Erythroblast (primary cell): ENCODE results near the gene TACR2.

Source experiments
- DNase-seq, 2 experiments: peaks; one replicate each; lab custom pipeline; 2025; lab: John Stamatoyannopoulos, UW
- GATA1 ChIP-seq: IDR thresholded peaks from 2 replicates; pipeline ENCODE4 v1.6.1; 2011; ENCODE audit warnings: low read depth, mild to moderate bottlenecking, control low read depth, low read length, moderate library complexity
- POLR2A ChIP-seq: IDR thresholded peaks from 2 replicates; pipeline ENCODE4 v1.6.1; 2011; ENCODE audit warnings: mild to moderate bottlenecking, low read length

Gene TACR2

GRCh38 chr10:69416695-69417094 is at the start of gene TACR2:
Gene TACR2, minus strand, starts transcription at chr10:69416918. Its CDS starts 595 bp downstream, at chr10:69416323.
- DNase-seq = no peak
- TF ChIP-seq POLR2A = no peak
- TF ChIP-seq GATA1 = no peak

- no peak for DNase-seq
- TF ChIP-seq POLR2A (no peak), GATA1 (no peak)
These were observed 49.4 kb upstream of the TACR2 start for GRCh38 chr10:69466158-69466490.

GRCh38 chr10:69465457-69466157 is 48.9 kb upstream of the TACR2 start:
- DNase-seq = no peak
- TF ChIP-seq GATA1 (no peak), POLR2A (no peak)

- DNase-seq = no peak
- TF ChIP-seq GATA1 (no peak), POLR2A (no peak)
These were observed 48.2 kb upstream of the TACR2 start for GRCh38 chr10:69464801-69465401.

- TF ChIP-seq POLR2A = no peak
- TF ChIP-seq GATA1 = no peak
- DNase-seq = no peak
These were observed 47.7 kb upstream of the TACR2 start for GRCh38 chr10:69464401-69464800.

GRCh38 chr10:69463886-69464285 is 47.2 kb upstream of the TACR2 start:
- DNase-seq = no peak
- TF ChIP-seq POLR2A (no peak), GATA1 (no peak)

- no peak for DNase-seq
- TF ChIP-seq POLR2A = no peak
- TF ChIP-seq GATA1 = no peak
These were observed 44.7 kb upstream of the TACR2 start for GRCh38 chr10:69461243-69462025.

- DNase-seq = no peak
- TF ChIP-seq POLR2A = no peak
- TF ChIP-seq GATA1 = no peak
These were observed 44.0 kb upstream of the TACR2 start for GRCh38 chr10:69460576-69461242.

- DNase-seq = no peak
- TF ChIP-seq POLR2A (no peak), GATA1 (no peak)
These were observed 43.3 kb upstream of the TACR2 start for GRCh38 chr10:69459893-69460575.

GRCh38 chr10:69459101-69459790 is 42.5 kb upstream of the TACR2 start:
- no peak for DNase-seq
- TF ChIP-seq POLR2A (no peak), GATA1 (no peak)

GRCh38 chr10:69458430-69459100 is 41.8 kb upstream of the TACR2 start:
- no peak for DNase-seq
- TF ChIP-seq POLR2A (no peak), GATA1 (no peak)

- TF ChIP-seq POLR2A (no peak), GATA1 (no peak)
- no peak for DNase-seq
These were observed 41.1 kb upstream of the TACR2 start for GRCh38 chr10:69457771-69458237.
